Skeletal muscle tissue (tissue), 4 donors: Measurements from ENCODE around the gene MYL10. TPM values are rescaled to one million over a fixed set of nuclear protein-coding genes. Genes with fewer than 3 reads are reported as not detected.

Experiments
- H3K27ac ChIP-seq: one replicate; pipeline ENCODE4 v1.7.0; 2013; ENCODE audit warnings: mild to moderate bottlenecking, low read depth, low read length, inconsistent platforms
- H3K27me3 ChIP-seq, 3 donors: one replicate each; pipeline ENCODE4 v1.7.0; 2013; ENCODE audit warnings: low read length in 3 of 3; ENCODE audit not compliant: control insufficient read depth in 3 of 3, insufficient read depth in 3 of 3
- H3K36me3 ChIP-seq, 3 donors: one replicate each; pipeline ENCODE4 v1.7.0; 2013; ENCODE audit warnings: low read length in 3 of 3; ENCODE audit not compliant: control insufficient read depth in 3 of 3, insufficient read depth in 3 of 3
- H3K4me1 ChIP-seq, 3 donors: one replicate each; pipeline ENCODE4 v1.7.0; 2013; ENCODE audit warnings: low read length in 3 of 3, mild to moderate bottlenecking in 3 of 3; ENCODE audit not compliant: control insufficient read depth in 3 of 3, insufficient read depth in 3 of 3
- H3K4me3 ChIP-seq, 3 donors: one replicate each; pipeline ENCODE4 v1.7.0; 2013; ENCODE audit warnings: low read length in 3 of 3
- H3K9ac ChIP-seq, 3 donors: one replicate each; pipeline ENCODE4 v1.7.0; 2013; ENCODE audit warnings: low read length in 3 of 3, mild to moderate bottlenecking in 3 of 3, moderate library complexity in 2 of 3, low read depth in 1 of 3
- H3K9me3 ChIP-seq, 3 donors: one replicate each; pipeline ENCODE4 v1.7.0; 2013; ENCODE audit warnings: low read length in 3 of 3; ENCODE audit not compliant: control insufficient read depth in 3 of 3
- total RNA-seq: library from RNA; depleted of rRNA; stranded (reverse); fragments of >200 nt; gene quantifications from one replicate; pipeline ENCODE4 v1.2.3, GENCODE V29; 2014
- donor health status: Osteomylitis.

MYL10 gene
- total RNA-seq, result 8.4 TPM

DNA sequence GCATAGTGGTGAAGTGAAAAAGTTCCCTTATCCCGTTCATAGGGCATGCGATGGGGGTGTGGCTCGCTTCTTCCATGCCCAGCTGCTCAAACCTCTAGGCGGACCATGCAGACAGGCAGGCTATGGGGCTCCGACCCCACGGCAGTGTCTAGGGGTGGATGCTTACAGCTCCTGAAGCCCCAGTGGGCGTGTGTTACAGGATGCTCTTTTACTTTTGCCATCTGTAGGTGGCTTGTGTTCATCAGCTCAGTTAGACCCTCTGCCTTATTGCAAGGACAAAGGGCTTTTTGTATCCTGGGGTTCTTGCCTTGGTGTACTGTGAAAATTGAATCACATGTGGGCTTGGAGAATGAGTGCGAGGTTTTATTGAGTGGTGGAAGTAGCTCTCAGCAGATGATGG, at the start of gene MYL10:
TSS of gene MYL10 (minus strand) at position 126 of the 400 bp plus-strand sequence. CDS start 178 bp downstream, outside the sequence.
- Histone ChIP-seq H3K9ac (no peak within 1 kb of the TSS), H3K27ac (no peak within 1 kb of the TSS), H3K9me3 (no peaks in the 10 kb centered on the region)

GRCh38 chr7:101678658-101679057, 49.6 kb upstream of the MYL10 start:
- no peak overlapping the region for H3K9ac ChIP-seq
- H3K4me1 ChIP-seq, result peaks cover 11 to 14% (median 13%) of the 10 kb centered on the region in 3 donors
- no peak overlapping the region for H3K27ac ChIP-seq
- H3K4me3 ChIP-seq, result no peak overlapping the region
- no peaks in the 10 kb centered on the region for H3K36me3 ChIP-seq
- H3K27me3 ChIP-seq, result no peaks in the 10 kb centered on the region
- no peaks in the 10 kb centered on the region for H3K9me3 ChIP-seq

More for the DNA sequence above, at the start of gene MYL10:
- peaks cover 0 to 7% (median 3%) of the 10 kb centered on the region in 3 donors for H3K27me3 ChIP-seq
- H3K4me3 ChIP-seq, result no peak within 1 kb of the TSS
- peaks cover 24 to 39% (median 34%) of the 10 kb centered on the region in 3 donors for H3K4me1 ChIP-seq
- no peaks in the 10 kb centered on the region for H3K36me3 ChIP-seq

DNA sequence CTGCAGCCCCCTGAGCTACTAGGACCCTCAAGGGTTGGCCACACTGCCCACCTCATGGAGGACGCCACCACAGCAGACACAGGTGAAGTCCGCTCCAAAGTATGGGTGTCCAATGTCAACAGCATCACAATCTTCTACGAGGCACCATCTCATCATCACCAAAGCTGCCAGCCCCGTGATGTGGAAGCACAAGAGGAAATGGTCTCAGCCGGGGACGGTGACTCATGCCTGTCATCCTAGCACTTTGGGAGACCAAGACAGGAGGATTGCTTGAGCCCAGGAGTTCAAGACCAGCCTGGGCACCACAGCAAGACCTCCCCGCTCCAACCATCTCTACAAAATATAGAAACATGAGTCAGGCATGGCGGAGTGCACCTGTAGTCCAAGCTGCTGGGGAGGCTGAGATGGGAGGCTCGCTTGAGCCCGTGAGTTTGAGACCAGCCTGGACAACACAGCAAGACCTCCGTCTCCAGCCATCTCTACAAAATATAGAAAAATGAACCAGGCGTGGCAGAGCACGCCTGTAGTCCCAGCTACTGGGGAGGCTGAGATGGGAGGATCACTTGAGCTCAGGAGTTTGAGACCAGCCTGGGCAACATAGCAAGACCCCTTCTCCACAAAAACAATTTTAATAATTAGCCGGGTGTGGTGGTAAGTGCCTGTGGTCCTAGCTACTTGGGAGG, 48.8 kb upstream of the MYL10 start:
- Histone ChIP-seq H3K9me3 (no peaks in the 10 kb centered on the region), H3K4me1 (peaks cover 11 to 14% (median 13%) of the 10 kb centered on the region in 3 donors), H3K9ac (no peak overlapping the region)

GRCh38 chr7:101677391-101677790, 48.3 kb upstream of the MYL10 start:
- Histone ChIP-seq H3K27ac (no peak overlapping the region), H3K36me3 (no peaks in the 10 kb centered on the region), H3K9ac (no peak overlapping the region), H3K9me3 (no peaks in the 10 kb centered on the region), H3K4me3 (no peak overlapping the region), H3K27me3 (no peaks in the 10 kb centered on the region), H3K4me1 (peaks cover 11 to 14% (median 13%) of the 10 kb centered on the region in 3 donors)

More for the DNA sequence above, 48.8 kb upstream of the MYL10 start:
- H3K27me3 ChIP-seq, result no peaks in the 10 kb centered on the region
- no peaks in the 10 kb centered on the region for H3K36me3 ChIP-seq
- no peak overlapping the region for H3K4me3 ChIP-seq
- H3K27ac ChIP-seq, result no peak overlapping the region

GRCh38 chr7:101676956-101677355, 47.9 kb upstream of the MYL10 start:
- H3K36me3 ChIP-seq, result no peaks in the 10 kb centered on the region
- no peak overlapping the region for H3K4me3 ChIP-seq
- H3K9ac ChIP-seq, result no peak overlapping the region
- H3K27ac ChIP-seq, result no peak overlapping the region
- no peaks in the 10 kb centered on the region for H3K9me3 ChIP-seq
- H3K27me3 ChIP-seq, result no peaks in the 10 kb centered on the region
- peaks cover 13 to 18% (median 17%) of the 10 kb centered on the region in 3 donors for H3K4me1 ChIP-seq

- H3K27me3 ChIP-seq, result no peaks in the 10 kb centered on the region
- H3K4me3 ChIP-seq, result no peak overlapping the region
- no peak overlapping the region for H3K27ac ChIP-seq
- no peaks in the 10 kb centered on the region for H3K36me3 ChIP-seq
- no peak overlapping the region for H3K9ac ChIP-seq
- no peaks in the 10 kb centered on the region for H3K9me3 ChIP-seq
- peaks cover 13 to 19% (median 19%) of the 10 kb centered on the region in 3 donors for H3K4me1 ChIP-seq
These were observed 47.0 kb upstream of the MYL10 start for GRCh38 chr7:101676062-101676598.

DNA sequence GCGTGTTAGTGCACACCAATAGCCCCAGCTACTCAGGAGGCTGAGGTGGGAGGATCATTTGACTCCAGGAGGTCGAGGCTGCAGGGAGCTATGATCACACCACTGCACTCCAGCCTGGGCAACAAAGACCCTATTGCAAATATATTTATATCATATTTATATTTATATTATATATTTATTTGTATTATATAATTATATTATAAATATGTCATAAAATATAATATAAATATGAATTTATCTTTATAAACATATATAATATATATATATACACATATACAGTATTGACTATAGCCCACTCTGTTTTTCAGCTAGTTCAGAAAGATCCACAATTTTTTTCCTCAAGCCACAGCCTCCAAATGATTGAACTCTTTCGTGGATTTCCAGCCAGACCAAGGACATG, 45.3 kb upstream of the MYL10 start:
- no peak overlapping the region for H3K9ac ChIP-seq
- H3K4me3 ChIP-seq, result no peak overlapping the region
- H3K36me3 ChIP-seq, result no peaks in the 10 kb centered on the region

DNA sequence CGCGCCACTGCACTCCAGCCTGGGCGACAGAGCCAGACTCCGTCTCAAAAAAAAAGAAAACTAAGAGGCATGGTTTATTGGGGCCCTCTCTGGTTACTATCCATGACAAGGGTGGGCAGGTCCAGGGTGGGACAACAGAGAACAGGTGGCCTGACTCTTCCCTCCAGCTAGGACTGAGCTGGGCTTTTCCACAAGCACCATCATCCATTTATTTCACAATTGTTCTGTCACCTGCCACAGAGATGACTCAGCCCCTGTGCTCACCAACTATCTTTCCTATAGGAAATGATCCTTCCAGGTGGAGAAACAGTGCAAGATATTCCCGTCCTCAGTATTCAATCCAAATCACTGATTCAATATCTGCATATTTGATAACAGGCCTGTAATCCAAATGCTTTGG, 44.9 kb upstream of the MYL10 start:
- H3K27ac ChIP-seq, result no peak overlapping the region
- H3K4me1 ChIP-seq, result peaks cover 7 to 12% (median 12%) of the 10 kb centered on the region in 3 donors
- no peak overlapping the region for H3K9ac ChIP-seq
- H3K36me3 ChIP-seq, result no peaks in the 10 kb centered on the region
- no peaks in the 10 kb centered on the region for H3K9me3 ChIP-seq
- no peaks in the 10 kb centered on the region for H3K27me3 ChIP-seq
- no peak overlapping the region for H3K4me3 ChIP-seq

More for the DNA sequence above, 45.3 kb upstream of the MYL10 start:
- Histone ChIP-seq H3K27ac (no peak overlapping the region), H3K9me3 (no peaks in the 10 kb centered on the region), H3K4me1 (peaks cover 7 to 12% (median 12%) of the 10 kb centered on the region in 3 donors), H3K27me3 (no peaks in the 10 kb centered on the region)

- H3K27me3 ChIP-seq, result no peaks in the 10 kb centered on the region
- no peak overlapping the region for H3K9ac ChIP-seq
- peaks cover 7 to 12% (median 12%) of the 10 kb centered on the region in 3 donors for H3K4me1 ChIP-seq
- no peak overlapping the region for H3K27ac ChIP-seq
- no peaks in the 10 kb centered on the region for H3K9me3 ChIP-seq
- no peaks in the 10 kb centered on the region for H3K36me3 ChIP-seq
- no peak overlapping the region for H3K4me3 ChIP-seq
These were observed 44.2 kb upstream of the MYL10 start for GRCh38 chr7:101673315-101673714.
